MM.1S (cell line): Measurements from ENCODE around the gene SMO.

Source experiments
- DNase-seq: peaks from one replicate; pipeline ENCODE4 v3.0.0-alpha.2; 2015
- H2AFZ ChIP-seq: fragments of 300-600 bp; sonication (generic); 2 replicates; pipeline ENCODE4 v1.6.0; 2016; ENCODE audit warnings: antibody characterized with exemption, low read length
- H3F3A ChIP-seq: fragments of 300-600 bp; sonication (generic); 2 replicates; pipeline ENCODE4 v1.6.1; 2016; ENCODE audit warnings: mild to moderate bottlenecking, antibody characterized with exemption, low read length, moderate library complexity, mixed read lengths; ENCODE audit not compliant: insufficient read depth
- H3K27ac ChIP-seq: fragments of 300-600 bp; sonication (generic); 2 replicates; pipeline ENCODE4 v1.5.1; 2016; ENCODE audit warnings: mild to moderate bottlenecking, low read length
- H3K27me3 ChIP-seq: fragments of 300-600 bp; sonication (generic); replicated peaks from 2 replicates; pipeline ENCODE4 v1.6.0; 2016; ENCODE audit warnings: low read length; ENCODE audit not compliant: insufficient read depth
- H3K36me3 ChIP-seq: fragments of 300-600 bp; sonication (generic); replicated peaks from 2 replicates; pipeline ENCODE4 v1.6.1; 2016; ENCODE audit warnings: mild to moderate bottlenecking, low read length, mixed read lengths; ENCODE audit not compliant: insufficient read depth
- H3K4me1 ChIP-seq: fragments of 300-600 bp; sonication (generic); 2 replicates; pipeline ENCODE4 v1.6.1; 2016; ENCODE audit warnings: low read length, mixed read lengths
- H3K4me2 ChIP-seq: fragments of 300-600 bp; sonication (generic); 2 replicates; pipeline ENCODE4 v1.6.0; 2016; ENCODE audit warnings: low read depth, low read length
- H3K4me3 ChIP-seq: fragments of 300-600 bp; sonication (generic); 2 replicates; pipeline ENCODE4 v1.5.1; 2016; ENCODE audit warnings: low read length, mixed read lengths
- H3K79me2 ChIP-seq: fragments of 300-600 bp; sonication (generic); 2 replicates; pipeline ENCODE4 v1.6.1; 2016; ENCODE audit warnings: mixed run types, low read length, mixed read lengths
- H3K9ac ChIP-seq: fragments of 300-600 bp; sonication (generic); 2 replicates; pipeline ENCODE4 v1.6.1; 2016; ENCODE audit warnings: low read length, mixed read lengths
- H3K9me2 ChIP-seq: fragments of 300-600 bp; sonication (generic); replicated peaks from 2 replicates; pipeline ENCODE4 v1.6.1; 2016; ENCODE audit warnings: mild to moderate bottlenecking, low read length, mixed read lengths; ENCODE audit not compliant: insufficient read depth
- H3K9me3 ChIP-seq: fragments of 300-600 bp; sonication (generic); replicated peaks from 2 replicates; pipeline ENCODE4 v1.6.1; 2016; ENCODE audit warnings: mild to moderate bottlenecking, low read length, mixed read lengths; ENCODE audit not compliant: insufficient read depth
- H4K20me1 ChIP-seq: fragments of 300-600 bp; sonication (generic); 2 replicates; pipeline ENCODE4 v1.6.1; 2016; ENCODE audit warnings: mild to moderate bottlenecking, low read length, moderate library complexity, mixed read lengths; ENCODE audit not compliant: insufficient read depth
- EZH2 ChIP-seq: fragments of 300-600 bp; sonication (generic); optimal IDR thresholded peaks from 2 replicates; pipeline ENCODE3; 2017; ENCODE audit warnings: low read depth, mild to moderate bottlenecking, antibody characterized with exemption, low read length, mixed read lengths
- EZH2phosphoT487 ChIP-seq: fragments of 300-600 bp; sonication (generic); IDR thresholded peaks from 2 replicates; pipeline ENCODE4 v1.6.1; 2018; ENCODE audit warnings: antibody characterized with exemption, low read length
- TF ChIP-seq, protein P1 (sequence below): fragments of 300-600 bp; sonication (generic); IDR thresholded peaks from 2 replicates; pipeline ENCODE4 v1.5.1; 2016; ENCODE audit warnings: antibody characterized with exemption, low read length, mixed read lengths

SMO gene

DNA sequence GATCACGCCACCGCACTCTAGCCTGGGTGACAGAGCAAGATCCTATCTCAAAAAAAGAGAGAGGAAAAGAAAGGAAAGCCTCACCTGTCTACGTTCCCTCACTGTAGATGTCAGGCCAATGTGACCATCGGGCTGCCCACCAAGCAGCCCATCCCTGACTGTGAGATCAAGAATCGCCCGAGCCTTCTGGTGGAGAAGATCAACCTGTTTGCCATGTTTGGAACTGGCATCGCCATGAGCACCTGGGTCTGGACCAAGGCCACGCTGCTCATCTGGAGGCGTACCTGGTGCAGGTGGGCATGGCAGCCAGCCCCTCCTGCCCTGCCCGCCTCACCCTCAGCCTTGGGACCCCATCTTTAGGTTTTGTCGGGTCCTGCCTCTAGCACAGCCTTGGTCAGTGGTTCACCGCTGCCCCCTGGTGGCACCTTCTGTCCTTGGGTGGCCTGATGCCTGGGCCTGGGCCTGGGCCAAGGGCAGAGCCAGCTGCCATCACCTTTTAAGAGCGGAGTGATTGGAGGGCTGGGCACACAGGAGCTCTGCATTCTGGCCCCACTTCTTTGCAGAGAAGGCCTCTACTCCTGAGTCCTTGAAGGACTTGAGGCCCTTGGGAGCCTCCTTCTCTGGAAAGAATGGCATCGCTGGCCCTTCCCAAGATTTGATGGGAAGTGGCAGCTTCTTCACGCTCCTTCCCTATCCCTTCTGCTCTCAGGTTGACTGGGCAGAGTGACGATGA lies 22.0 kb downstream of the SMO start:
- Histone ChIP-seq H3K9ac (no peak overlapping the region), H3K9me3 (no peaks in the 10 kb centered on the region), H3F3A (no peaks in the 10 kb centered on the region), H2AFZ (no peak overlapping the region; the same call in 1 of the 2 replicates), H3K4me2 (no peak overlapping the region), H3K4me3 (no peak overlapping the region), H3K4me1 (no peaks in the 10 kb centered on the region), H3K36me3 (no peaks in the 10 kb centered on the region), H4K20me1 (no peaks in the 10 kb centered on the region), H3K79me2 (no peaks in the 10 kb centered on the region), H3K27me3 (no peaks in the 10 kb centered on the region), H3K27ac (no peak overlapping the region), H3K9me2 (no peaks in the 10 kb centered on the region)
- peak; percentile 81 for DNase-seq
- no peak for TF ChIP-seq EZH2
- TF ChIP-seq, protein P1, sequence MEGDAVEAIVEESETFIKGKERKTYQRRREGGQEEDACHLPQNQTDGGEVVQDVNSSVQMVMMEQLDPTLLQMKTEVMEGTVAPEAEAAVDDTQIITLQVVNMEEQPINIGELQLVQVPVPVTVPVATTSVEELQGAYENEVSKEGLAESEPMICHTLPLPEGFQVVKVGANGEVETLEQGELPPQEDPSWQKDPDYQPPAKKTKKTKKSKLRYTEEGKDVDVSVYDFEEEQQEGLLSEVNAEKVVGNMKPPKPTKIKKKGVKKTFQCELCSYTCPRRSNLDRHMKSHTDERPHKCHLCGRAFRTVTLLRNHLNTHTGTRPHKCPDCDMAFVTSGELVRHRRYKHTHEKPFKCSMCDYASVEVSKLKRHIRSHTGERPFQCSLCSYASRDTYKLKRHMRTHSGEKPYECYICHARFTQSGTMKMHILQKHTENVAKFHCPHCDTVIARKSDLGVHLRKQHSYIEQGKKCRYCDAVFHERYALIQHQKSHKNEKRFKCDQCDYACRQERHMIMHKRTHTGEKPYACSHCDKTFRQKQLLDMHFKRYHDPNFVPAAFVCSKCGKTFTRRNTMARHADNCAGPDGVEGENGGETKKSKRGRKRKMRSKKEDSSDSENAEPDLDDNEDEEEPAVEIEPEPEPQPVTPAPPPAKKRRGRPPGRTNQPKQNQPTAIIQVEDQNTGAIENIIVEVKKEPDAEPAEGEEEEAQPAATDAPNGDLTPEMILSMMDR = peak; percentile 98

DNA sequence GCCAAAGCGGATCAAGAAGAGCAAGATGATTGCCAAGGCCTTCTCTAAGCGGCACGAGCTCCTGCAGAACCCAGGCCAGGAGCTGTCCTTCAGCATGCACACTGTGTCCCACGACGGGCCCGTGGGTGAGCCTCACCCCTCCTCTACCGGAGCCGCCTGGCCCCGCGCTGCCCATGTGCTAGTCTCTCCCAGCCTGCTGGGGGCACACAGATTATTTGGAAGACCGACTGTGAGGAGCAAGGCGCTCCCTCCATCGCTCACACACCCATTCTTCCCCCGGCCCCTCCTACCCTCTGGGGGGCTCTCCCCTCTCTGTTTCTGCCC lies 22.5 kb downstream of the SMO start:
- Histone ChIP-seq H3K9me3 (no peaks in the 10 kb centered on the region), H3K79me2 (no peaks in the 10 kb centered on the region), H3K27me3 (no peaks in the 10 kb centered on the region), H3K4me3 (no peak overlapping the region), H3K36me3 (no peaks in the 10 kb centered on the region), H3K9me2 (no peaks in the 10 kb centered on the region), H3K4me1 (no peaks in the 10 kb centered on the region), H3K4me2 (no peak overlapping the region), H3K9ac (no peak overlapping the region), H4K20me1 (no peaks in the 10 kb centered on the region), H2AFZ (no peak overlapping the region), H3K27ac (no peak overlapping the region), H3F3A (no peaks in the 10 kb centered on the region)
- no peak for TF ChIP-seq EZH2
- TF ChIP-seq EZH2phosphoT487 = no peak
- TF ChIP-seq, protein P1 = no peak
- no peak for DNase-seq

DNA sequence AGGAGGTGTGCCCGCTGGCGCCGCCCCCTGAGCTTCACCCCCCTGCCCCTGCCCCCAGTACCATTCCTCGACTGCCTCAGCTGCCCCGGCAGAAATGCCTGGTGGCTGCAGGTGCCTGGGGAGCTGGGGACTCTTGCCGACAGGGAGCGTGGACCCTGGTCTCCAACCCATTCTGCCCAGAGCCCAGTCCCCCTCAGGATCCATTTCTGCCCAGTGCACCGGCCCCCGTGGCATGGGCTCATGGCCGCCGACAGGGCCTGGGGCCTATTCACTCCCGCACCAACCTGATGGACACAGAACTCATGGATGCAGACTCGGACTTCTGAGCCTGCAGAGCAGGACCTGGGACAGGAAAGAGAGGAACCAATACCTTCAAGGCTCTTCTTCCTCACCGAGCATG lies 23.7 kb downstream of the SMO start:
- Histone ChIP-seq H3K9me2 (no peaks in the 10 kb centered on the region), H3K27ac (no peak overlapping the region), H3K4me3 (no peak overlapping the region), H3K36me3 (no peaks in the 10 kb centered on the region), H3K4me2 (no peak overlapping the region), H3F3A (no peaks in the 10 kb centered on the region), H3K79me2 (no peaks in the 10 kb centered on the region), H3K4me1 (no peaks in the 10 kb centered on the region), H3K27me3 (no peaks in the 10 kb centered on the region), H3K9ac (no peak overlapping the region), H4K20me1 (no peaks in the 10 kb centered on the region), H2AFZ (no peak overlapping the region), H3K9me3 (no peaks in the 10 kb centered on the region)
- no peak for DNase-seq
- TF ChIP-seq EZH2phosphoT487 = no peak
- TF ChIP-seq EZH2 = no peak
- TF ChIP-seq, protein P1 = no peak
